ENCODE measurements around the gene MIPEP. TPM values are rescaled to one million over a fixed set of nuclear protein-coding genes. Genes with fewer than 3 reads are reported as not detected.

MIPEP gene
- total RNA-seq, 1 donor from 2014 or later = 45.1 TPM

GRCh38 chr13:23825179-23825578, 64.0 kb downstream of the MIPEP start:
- DNase-seq = no peak
- ATAC-seq (ENCODE audit: poor library complexity) = no peak
- intact Hi-C loops (cut with DNase I) = no loop called here

DNA sequence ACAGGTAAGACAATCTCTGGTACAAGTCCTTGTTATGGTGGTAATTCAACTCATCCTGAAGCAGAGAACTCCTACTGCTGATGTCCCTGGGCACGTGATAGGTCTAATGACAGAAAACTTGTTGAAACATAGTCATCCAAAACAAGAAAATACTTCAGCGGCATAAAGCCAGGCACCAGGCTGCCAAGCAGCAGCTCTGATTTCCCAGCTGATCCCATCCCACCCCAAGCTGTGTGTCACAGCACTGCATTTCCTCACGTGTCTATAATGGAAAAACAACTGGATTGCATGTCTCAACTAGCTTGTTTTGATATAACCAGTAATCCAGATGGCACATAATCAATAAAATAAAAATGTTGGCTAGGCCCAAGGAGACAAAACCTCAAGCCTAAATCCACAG, 64.8 kb downstream of the MIPEP start:
- ATAC-seq (ENCODE audit: poor library complexity) = no peak

DNA sequence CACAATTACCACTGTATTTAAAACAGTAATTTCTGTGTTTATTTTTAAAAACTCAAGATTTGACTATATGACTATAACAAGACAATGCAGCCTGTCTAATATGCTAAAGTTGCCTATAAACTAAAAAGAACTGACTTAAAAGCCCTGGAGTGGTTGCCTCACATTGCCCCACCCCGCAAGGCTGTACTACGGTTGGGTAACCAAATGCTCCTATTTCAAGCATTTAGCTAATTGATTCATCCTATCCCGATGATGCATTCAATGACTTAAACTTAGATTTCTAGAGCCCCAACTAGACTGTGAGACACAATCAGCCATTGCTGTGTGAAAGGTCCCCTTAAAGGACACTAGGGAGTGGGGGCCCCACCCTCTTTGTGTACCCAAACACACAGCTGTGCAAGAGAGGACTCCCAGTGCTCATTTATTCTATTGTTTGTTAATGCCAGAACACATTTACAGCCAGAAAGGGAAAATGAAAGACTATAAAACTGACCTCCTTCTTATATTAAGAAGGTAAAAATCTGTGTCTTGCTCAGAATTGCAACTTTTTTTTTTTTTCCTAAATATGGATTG, 66.9 kb downstream of the MIPEP start:
- no peak for DNase-seq
- intact Hi-C loops (cut with DNase I) = no loop called here
- no peak for ATAC-seq (ENCODE audit: poor library complexity)

More for the DNA sequence above, 64.8 kb downstream of the MIPEP start:
- DNase-seq = no peak
- intact Hi-C loops (cut with DNase I) = no loop called here

GRCh38 chr13:23820530-23820929, 68.7 kb downstream of the MIPEP start:
- intact Hi-C loops (cut with DNase I) = no loop called here
- DNase-seq = no peak
- ATAC-seq (ENCODE audit: poor library complexity) = no peak

DNA sequence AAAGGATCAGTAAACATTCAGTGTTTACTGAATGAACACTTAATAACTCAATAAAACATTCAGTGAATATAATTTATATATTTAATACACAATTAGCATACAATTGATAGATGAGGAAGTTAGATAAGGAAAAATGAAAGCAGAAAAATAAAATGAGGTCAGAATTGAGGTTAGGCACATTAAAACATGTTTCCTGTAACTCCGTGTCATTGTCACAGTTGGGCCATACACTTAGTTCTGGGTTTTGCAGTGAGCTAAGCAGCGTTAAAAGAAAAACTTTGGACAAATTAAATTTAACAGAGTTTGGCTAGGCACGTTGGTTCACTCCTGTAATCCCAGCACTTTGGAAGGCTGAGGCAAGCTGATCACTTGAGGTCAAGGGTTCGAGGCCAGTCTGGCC, 71.4 kb downstream of the MIPEP start:
- intact Hi-C loops (cut with DNase I) = no loop called here
- DNase-seq (no peak), ATAC-seq (ENCODE audit: poor library complexity) (no peak)

- intact Hi-C loops (cut with DNase I) = no loop called here
- DNase-seq (no peak), ATAC-seq (ENCODE audit: poor library complexity) (no peak)
Measured at GRCh38 chr13:23817136-23817535, 72.1 kb downstream of the MIPEP start.

GRCh38 chr13:23813635-23814034, 75.6 kb downstream of the MIPEP start:
- ATAC-seq (ENCODE audit: poor library complexity) (no peak), DNase-seq (no peak)
- intact Hi-C loops (cut with DNase I) = no loop called here

- intact Hi-C loops (cut with DNase I) = no loop called here
- no peak for ATAC-seq (ENCODE audit: poor library complexity)
Measured at GRCh38 chr13:23811366-23812062, 77.7 kb downstream of the MIPEP start.

GRCh38 chr13:23810685-23811240, 78.4 kb downstream of the MIPEP start:
- ATAC-seq (ENCODE audit: poor library complexity) (peak; percentile 25), DNase-seq (no peak)
- intact Hi-C loops (cut with DNase I) = no loop called here

More at GRCh38 chr13:23811366-23812062, 77.7 kb downstream of the MIPEP start:
- no peak for DNase-seq

DNA sequence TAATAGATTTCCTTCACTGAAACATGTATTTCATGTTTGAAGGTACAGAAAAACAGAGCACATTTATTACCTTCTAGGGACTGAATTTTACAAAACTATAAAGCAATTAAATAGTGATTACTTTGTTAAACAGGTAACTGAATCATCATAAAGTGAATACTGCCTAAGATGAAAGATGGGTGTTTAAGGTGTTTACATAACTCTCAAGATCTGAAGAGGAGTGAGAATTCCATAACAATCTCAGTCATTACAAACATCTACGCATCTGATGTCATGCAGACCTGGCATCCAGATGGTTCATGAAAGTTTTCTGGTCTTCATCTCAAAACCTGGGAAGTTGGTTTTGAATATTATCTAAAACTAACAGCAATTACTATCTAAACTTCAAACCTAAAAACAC, 80.4 kb downstream of the MIPEP start:
- DNase-seq (no peak), ATAC-seq (ENCODE audit: poor library complexity) (no peak)
- intact Hi-C loops (cut with DNase I) = no loop called here

GRCh38 chr13:23806874-23807526, 82.2 kb downstream of the MIPEP start:
- no peak for DNase-seq
- intact Hi-C loops (cut with DNase I) = no loop called here
- no peak for ATAC-seq (ENCODE audit: poor library complexity)

- ATAC-seq (ENCODE audit: poor library complexity) (no peak), DNase-seq (no peak)
- intact Hi-C loops (cut with DNase I) = no loop called here
Measured at GRCh38 chr13:23805821-23806220, 83.4 kb downstream of the MIPEP start.

GRCh38 chr13:23805122-23805521, 84.1 kb downstream of the MIPEP start:
- ATAC-seq (ENCODE audit: poor library complexity) (no peak), DNase-seq (no peak)
- intact Hi-C loops (cut with DNase I) = no loop called here

GRCh38 chr13:23804166-23804565, 85.0 kb downstream of the MIPEP start:
- ATAC-seq (ENCODE audit: poor library complexity) = no peak
- intact Hi-C loops (cut with DNase I) = no loop called here
- no peak for DNase-seq

GRCh38 chr13:23801141-23801540, 88.1 kb downstream of the MIPEP start:
- no peak for ATAC-seq (ENCODE audit: poor library complexity)
- intact Hi-C loops (cut with DNase I) = no loop called here
- DNase-seq = no peak

DNA sequence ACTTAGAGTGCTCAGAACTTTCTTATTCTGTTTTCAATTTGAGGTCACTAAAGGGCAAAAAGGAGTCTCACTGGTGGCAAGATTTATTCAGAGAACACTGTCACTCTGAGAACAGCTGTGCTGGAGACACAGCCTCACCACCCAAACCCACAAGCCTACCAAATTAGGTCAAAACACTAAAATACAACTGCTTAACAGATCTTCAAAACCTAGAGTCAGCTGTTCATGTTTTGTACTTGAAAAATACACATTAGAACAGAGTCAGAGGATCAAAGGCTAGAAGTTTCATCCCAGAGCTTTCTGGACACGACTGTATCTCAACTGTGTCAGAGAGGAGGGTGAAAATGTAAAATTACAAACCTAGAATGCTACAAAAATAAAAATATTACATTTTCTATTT, 89.3 kb downstream of the MIPEP start:
- intact Hi-C loops (cut with DNase I) = no loop called here
- no peak for DNase-seq
- ATAC-seq (ENCODE audit: poor library complexity) = no peak

DNA sequence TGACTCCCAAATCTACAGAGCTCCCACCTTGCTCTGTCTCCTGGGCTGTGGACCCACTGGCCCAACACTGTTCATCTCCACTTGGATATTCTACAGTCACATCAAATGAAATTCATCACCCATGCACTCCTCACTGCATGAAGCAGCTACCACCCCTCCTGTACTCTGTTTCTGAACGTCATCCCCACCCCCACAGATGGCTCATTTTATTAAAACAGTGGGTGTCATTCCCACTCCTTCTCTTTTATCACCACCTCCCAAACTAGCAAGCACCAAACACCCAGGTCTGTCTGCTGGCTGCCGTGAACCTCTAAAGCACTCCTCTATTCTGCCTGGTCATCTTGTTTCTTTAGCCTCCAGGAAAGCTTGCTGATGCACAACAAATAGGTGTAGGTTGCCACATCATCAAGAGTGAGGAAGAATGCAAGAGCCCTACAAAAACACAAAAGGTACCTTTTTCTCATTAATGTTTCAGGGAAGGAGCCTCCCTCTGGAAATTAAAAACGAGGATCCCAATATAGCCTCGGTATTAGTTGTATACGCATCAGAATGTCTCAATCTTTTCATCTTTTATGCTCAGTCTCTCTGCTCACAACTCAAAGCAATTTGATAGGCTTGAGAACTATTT, 91.8 kb downstream of the MIPEP start:
- intact Hi-C loops (cut with DNase I) = no loop called here
- DNase-seq = no peak
- no peak for ATAC-seq (ENCODE audit: poor library complexity)

DNA sequence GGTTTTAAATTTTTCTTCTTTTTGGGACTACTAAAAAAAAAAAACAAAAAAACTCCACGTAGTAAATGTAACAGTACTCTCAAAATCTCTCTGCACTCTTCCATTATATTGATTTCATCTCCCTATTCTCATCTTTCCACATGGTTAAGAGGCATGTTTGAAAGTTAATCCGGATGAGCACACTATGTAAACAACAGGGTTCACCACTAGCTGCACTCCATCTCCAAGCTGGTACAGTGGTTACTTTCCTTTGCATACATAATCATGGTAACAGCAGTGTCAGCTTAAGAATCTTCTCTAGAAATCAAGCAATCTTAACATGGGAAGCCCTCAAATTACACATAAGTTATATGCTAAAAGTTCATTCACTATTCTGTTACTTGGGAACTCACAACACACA, 92.6 kb downstream of the MIPEP start:
- ATAC-seq (ENCODE audit: poor library complexity) = no peak
- intact Hi-C loops (cut with DNase I) = no loop called here
- no peak for DNase-seq

DNA sequence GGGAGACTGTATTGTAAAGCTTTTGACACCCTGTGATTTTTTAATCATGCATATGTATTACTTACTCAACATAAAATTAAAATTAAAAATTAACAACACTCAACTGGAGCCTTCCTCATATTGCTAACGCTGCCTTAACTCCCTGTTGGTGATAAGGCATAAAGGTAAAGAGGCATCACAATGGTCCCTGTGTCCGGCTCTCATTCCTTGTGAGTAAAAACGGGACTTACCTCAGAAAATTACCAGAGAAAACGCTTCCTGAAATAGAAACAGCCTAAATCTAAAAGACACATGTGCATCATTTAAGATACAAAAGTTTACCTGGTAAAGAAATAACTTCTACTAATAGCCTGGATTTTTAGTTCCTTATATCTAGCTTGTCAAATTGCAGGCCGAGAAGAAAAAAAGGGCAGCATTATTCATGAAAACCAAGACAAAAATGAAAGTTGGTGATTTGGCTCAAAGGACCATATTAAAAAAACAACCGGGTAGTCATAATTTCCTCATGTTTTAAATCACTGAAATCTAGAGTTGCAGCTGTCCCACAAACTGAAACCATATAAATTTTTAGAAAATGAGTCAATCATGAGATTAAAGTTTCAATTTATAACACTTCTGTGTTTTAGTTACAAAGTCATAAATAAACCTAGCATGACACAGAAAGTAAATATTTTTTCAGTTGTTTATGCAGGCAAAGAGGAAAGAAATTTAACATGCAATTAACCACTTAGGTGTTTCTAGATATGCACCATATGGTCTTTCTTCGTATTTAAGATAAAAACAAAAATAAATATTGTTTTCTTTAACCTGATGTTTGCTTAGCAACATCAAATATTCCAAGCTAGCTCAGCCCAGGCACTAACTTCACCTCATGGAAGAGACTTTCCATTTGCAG, 94.7 kb downstream of the MIPEP start:
- DNase-seq = no peak
- no peak for ATAC-seq (ENCODE audit: poor library complexity)
- intact Hi-C loops (cut with DNase I) = no loop called here

Data from Right ventricle myocardium superior (tissue), 1 donor.